Loucy (cell line): Measurements from ENCODE around the gene SLC35F5.
"Not testable (repeated sequence)": the region's sequence is repeated elsewhere in the genome, so short reads cannot be mapped to it uniquely, and the experiment has no call there.

ENCODE experiments used
- H2AFZ ChIP-seq: fragments of 200-600 bp; sonication (generic); 2 replicates; pipeline ENCODE4 v1.6.0; 2016; ENCODE audit warnings: antibody characterized with exemption, mild to moderate bottlenecking, low read length, moderate library complexity
- H3F3A ChIP-seq: fragments of 200-600 bp; 2 replicates; pipeline ENCODE4 v1.6.0; 2016; ENCODE audit warnings: antibody characterized with exemption, low read depth, mild to moderate bottlenecking
- H3K27me3 ChIP-seq: fragments of 200-600 bp; sonication (generic); 2 replicates; pipeline ENCODE4 v1.6.1; 2014; ENCODE audit warnings: low read length, mild to moderate bottlenecking; ENCODE audit not compliant: insufficient read depth, poor library complexity, severe bottlenecking
- H3K36me3 ChIP-seq: fragments of 200-600 bp; sonication (generic); 2 replicates; pipeline ENCODE4 v1.6.1; 2016; ENCODE audit warnings: low read length; ENCODE audit not compliant: insufficient read depth
- H3K4me1 ChIP-seq: fragments of 200-600 bp; sonication (generic); 2 replicates; pipeline ENCODE4 v1.5.1; 2014; ENCODE audit warnings: low read length, mild to moderate bottlenecking; ENCODE audit not compliant: insufficient read depth, poor library complexity, severe bottlenecking
- H3K4me2 ChIP-seq: fragments of 200-600 bp; sonication (generic); 2 replicates; pipeline ENCODE4 v1.6.0; 2014; ENCODE audit warnings: antibody characterized with exemption, low read length, low read depth, mild to moderate bottlenecking; ENCODE audit not compliant: poor library complexity, severe bottlenecking
- H3K4me3 ChIP-seq: fragments of 200-600 bp; sonication (generic); 2 replicates; pipeline ENCODE4 v1.5.1; 2014; ENCODE audit warnings: low read length, mild to moderate bottlenecking, mixed read lengths; ENCODE audit not compliant: poor library complexity, severe bottlenecking
- H3K79me2 ChIP-seq: fragments of 200-600 bp; sonication (generic); 2 replicates; pipeline ENCODE4 v1.6.1; 2014; ENCODE audit warnings: low read length; ENCODE audit not compliant: insufficient read depth
- H3K9ac ChIP-seq: fragments of 200-600 bp; sonication (generic); 2 replicates; pipeline ENCODE4 v1.6.0; 2014; ENCODE audit warnings: mild to moderate bottlenecking, low read depth, low read length, moderate library complexity; ENCODE audit not compliant: poor library complexity, severe bottlenecking
- H3K9me2 ChIP-seq: fragments of 200-600 bp; sonication (generic); replicated peaks from 2 replicates; pipeline ENCODE4 v1.6.1; 2016; ENCODE audit warnings: low read depth, low read length, mixed read lengths
- H3K9me3 ChIP-seq: fragments of 200-600 bp; sonication (generic); 2 replicates; pipeline ENCODE4 v1.6.1; 2014; ENCODE audit warnings: mild to moderate bottlenecking, antibody characterized with exemption, low read length, low read depth; ENCODE audit not compliant: insufficient read depth
- H4K20me1 ChIP-seq: fragments of 200-600 bp; sonication (generic); 2 replicates; pipeline ENCODE4 v1.6.0; 2014; ENCODE audit warnings: antibody characterized with exemption, low read length, mild to moderate bottlenecking; ENCODE audit not compliant: insufficient read depth, poor library complexity, severe bottlenecking
- EZH2phosphoT487 ChIP-seq: fragments of 200-600 bp; IDR thresholded peaks from 2 replicates; pipeline ENCODE4 v1.6.1; 2018; ENCODE audit warnings: antibody characterized with exemption, mild to moderate bottlenecking, moderate library complexity, borderline replicate concordance
- TF ChIP-seq, protein P1 (sequence below): fragments of 200-600 bp; sonication (generic); conservative IDR thresholded peaks from 2 replicates; pipeline ENCODE4 v1.5.1; 2014; ENCODE audit warnings: mild to moderate bottlenecking, antibody characterized with exemption, low read length

The SLC35F5 gene

DNA sequence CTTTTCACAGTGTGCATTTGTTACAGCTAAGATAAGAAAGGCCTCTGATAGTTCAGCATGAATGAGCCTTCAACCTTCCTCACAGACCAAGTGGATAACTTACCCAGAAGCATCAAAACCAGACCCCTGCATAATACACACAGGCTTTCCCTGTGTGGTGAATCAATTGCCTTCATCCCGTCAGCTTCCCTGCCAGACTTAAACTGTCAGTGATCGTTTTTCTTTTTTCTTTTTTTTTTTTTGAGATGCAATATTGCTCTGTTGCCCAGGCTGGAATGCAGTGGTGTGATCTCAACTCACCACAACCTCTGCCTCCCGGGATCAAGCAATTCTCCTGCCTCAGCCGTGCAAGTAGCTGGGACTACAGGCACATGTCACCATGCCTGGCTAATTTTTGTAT is 20.5 kb upstream of the SLC35F5 start:
- no peak overlapping the region for H2AFZ ChIP-seq
- H4K20me1 ChIP-seq: no peaks in the 10 kb centered on the region
- no peaks in the 10 kb centered on the region for H3F3A ChIP-seq
- no peaks in the 10 kb centered on the region for H3K4me1 ChIP-seq
- TF ChIP-seq EZH2phosphoT487: no peak
- TF ChIP-seq, protein P1, sequence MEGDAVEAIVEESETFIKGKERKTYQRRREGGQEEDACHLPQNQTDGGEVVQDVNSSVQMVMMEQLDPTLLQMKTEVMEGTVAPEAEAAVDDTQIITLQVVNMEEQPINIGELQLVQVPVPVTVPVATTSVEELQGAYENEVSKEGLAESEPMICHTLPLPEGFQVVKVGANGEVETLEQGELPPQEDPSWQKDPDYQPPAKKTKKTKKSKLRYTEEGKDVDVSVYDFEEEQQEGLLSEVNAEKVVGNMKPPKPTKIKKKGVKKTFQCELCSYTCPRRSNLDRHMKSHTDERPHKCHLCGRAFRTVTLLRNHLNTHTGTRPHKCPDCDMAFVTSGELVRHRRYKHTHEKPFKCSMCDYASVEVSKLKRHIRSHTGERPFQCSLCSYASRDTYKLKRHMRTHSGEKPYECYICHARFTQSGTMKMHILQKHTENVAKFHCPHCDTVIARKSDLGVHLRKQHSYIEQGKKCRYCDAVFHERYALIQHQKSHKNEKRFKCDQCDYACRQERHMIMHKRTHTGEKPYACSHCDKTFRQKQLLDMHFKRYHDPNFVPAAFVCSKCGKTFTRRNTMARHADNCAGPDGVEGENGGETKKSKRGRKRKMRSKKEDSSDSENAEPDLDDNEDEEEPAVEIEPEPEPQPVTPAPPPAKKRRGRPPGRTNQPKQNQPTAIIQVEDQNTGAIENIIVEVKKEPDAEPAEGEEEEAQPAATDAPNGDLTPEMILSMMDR: no peak
- H3K27me3 ChIP-seq: no peaks in the 10 kb centered on the region
- no peaks in the 10 kb centered on the region for H3K9me3 ChIP-seq
- no peak overlapping the region for H3K9ac ChIP-seq
- H3K4me2 ChIP-seq: no peak overlapping the region
- H3K9me2 ChIP-seq: no peaks in the 10 kb centered on the region
- no peaks in the 10 kb centered on the region for H3K79me2 ChIP-seq
- H3K36me3 ChIP-seq: no peaks in the 10 kb centered on the region
- no peak overlapping the region for H3K4me3 ChIP-seq

DNA sequence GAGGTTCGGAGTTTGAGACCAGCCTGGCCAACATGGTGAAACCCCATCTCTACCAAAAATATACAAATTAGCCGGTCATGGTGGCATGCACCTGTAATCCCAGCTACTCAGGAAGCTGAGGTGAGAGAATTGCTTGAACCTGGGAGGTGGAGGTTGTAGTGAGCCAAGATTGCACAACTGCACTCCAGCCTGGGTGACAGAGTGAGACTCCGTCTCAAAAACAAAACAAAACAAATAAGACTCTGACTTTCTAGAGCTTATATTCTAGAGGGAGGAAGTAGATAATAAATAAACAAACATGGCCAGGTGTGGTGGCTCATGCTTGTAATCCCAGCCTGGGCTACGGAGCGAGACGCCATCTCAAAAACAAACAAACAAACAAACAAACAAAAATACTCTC is 18.2 kb upstream of the SLC35F5 start:
- not testable (repeated sequence) for H3K4me3 ChIP-seq, H3K9me3 ChIP-seq, H3F3A ChIP-seq, H4K20me1 ChIP-seq, H3K4me1 ChIP-seq, H3K27me3 ChIP-seq, H3K9me2 ChIP-seq, H3K9ac ChIP-seq, H3K4me2 ChIP-seq, H3K36me3 ChIP-seq, H3K79me2 ChIP-seq, H2AFZ ChIP-seq

DNA sequence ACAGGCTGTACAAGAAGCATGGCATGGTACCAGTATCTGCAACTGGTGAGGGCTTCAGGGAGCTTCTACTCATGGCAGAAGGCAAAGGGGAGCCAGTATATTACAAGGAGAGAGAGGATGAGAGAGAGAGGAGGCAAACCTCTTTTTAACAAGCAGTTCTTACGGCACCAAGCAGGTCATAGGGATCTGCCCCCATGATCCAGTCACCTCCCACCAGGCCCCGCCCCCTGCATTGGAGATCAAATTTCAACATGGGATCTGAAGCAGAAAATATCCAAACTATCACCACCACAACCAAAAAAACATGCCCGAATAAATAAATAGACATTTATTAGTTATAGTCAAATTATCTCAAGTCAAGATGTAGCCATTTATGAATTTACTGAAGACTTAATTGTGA is 14.5 kb upstream of the SLC35F5 start:
- Histone ChIP-seq H3K79me2 (no peaks in the 10 kb centered on the region), H2AFZ (no peak overlapping the region), H3K27me3 (no peaks in the 10 kb centered on the region)

DNA sequence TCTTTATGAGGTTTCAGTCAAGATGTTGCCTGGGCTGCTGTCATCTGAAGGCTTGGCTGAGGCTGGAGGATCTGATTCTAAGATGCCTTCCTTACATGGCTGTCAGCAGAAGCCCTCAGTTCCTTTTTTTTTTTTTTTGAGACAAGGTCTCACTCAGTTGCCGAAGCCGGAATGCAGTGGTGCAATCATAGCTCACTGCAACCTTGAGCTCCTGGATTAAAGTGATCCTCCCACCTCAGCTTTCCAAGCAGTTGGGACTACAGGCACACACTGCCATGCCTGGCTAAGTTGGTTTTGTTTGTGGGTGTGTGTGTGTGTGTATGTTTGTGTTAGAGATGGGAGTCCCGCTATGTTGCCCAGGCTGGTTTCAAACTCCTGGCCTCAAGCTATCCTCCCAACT is 13.1 kb upstream of the SLC35F5 start:
- no peak overlapping the region for H3K9ac ChIP-seq
- H3K9me3 ChIP-seq: no peaks in the 10 kb centered on the region
- no peaks in the 10 kb centered on the region for H4K20me1 ChIP-seq
- H3F3A ChIP-seq: no peaks in the 10 kb centered on the region
- no peak overlapping the region for H3K4me2 ChIP-seq
- H3K4me3 ChIP-seq: no peak overlapping the region
- TF ChIP-seq EZH2phosphoT487: no peak
- TF ChIP-seq, protein P1: no peak
- H2AFZ ChIP-seq: no peak overlapping the region
- no peaks in the 10 kb centered on the region for H3K36me3 ChIP-seq
- no peaks in the 10 kb centered on the region for H3K79me2 ChIP-seq
- no peaks in the 10 kb centered on the region for H3K9me2 ChIP-seq
- H3K4me1 ChIP-seq: no peaks in the 10 kb centered on the region
- H3K27me3 ChIP-seq: no peaks in the 10 kb centered on the region

More for the DNA sequence above, 14.5 kb upstream of the SLC35F5 start:
- no peaks in the 10 kb centered on the region for H3K36me3 ChIP-seq
- TF ChIP-seq, protein P1: no peak
- no peak for TF ChIP-seq EZH2phosphoT487
- no peaks in the 10 kb centered on the region for H3K4me1 ChIP-seq
- H3K9ac ChIP-seq: no peak overlapping the region
- H3F3A ChIP-seq: no peaks in the 10 kb centered on the region
- H3K9me2 ChIP-seq: no peaks in the 10 kb centered on the region
- H4K20me1 ChIP-seq: no peaks in the 10 kb centered on the region
- H3K9me3 ChIP-seq: no peaks in the 10 kb centered on the region
- H3K4me2 ChIP-seq: no peak overlapping the region
- H3K4me3 ChIP-seq: no peak overlapping the region
